Measurements from ENCODE around the gene INVS. TPM values are rescaled to one million over a fixed set of nuclear protein-coding genes. Genes with fewer than 3 reads are reported as not detected.
"Not testable (repeated sequence)": the region's sequence is repeated elsewhere in the genome, so short reads cannot be mapped to it uniquely, and the experiment has no call there.

Gene INVS
- total and polyA plus RNA-seq, 2 of the 13 experiments (the other 11 are each of a cell fraction or from before 2014, with no cell fraction given), result 11.3 to 16.3 TPM

GRCh38 chr9:100066539-100066938 is 32.5 kb upstream of the INVS start (continued):
- TF ChIP-seq ISL2 (CRISPR knock-in tag; IDR thresholded peaks at IDR 0.05) (no peak), RFXAP (CRISPR knock-in tag; IDR thresholded peaks at IDR 0.05; ENCODE audit: borderline replicate concordance) (no peak), ATF2 (CRISPR knock-in tag; IDR thresholded peaks at IDR 0.05) (no peak)

- intact Hi-C loops (cut with micrococcal nuclease; ENCODE audit: unreplicated experiment); POLR2A ChIA-PET; H3K36me3 ChIP-seq (replicated peaks in 1 of 2; ENCODE audit: control insufficient read depth in 1 of 2, insufficient read depth in 2 of 2, low read length in 2 of 2); H2AFZ ChIP-seq (ENCODE audit: low read length); in situ Hi-C loops (cut with HindIII; ENCODE audit: extremely low pct_ligation_motif_present, low pct_unique_long_range_greater_than_20kb); FAIRE-seq; H3K4me2 ChIP-seq (ENCODE audit: low read depth, low read length); BruUV-seq (replicated peaks); H3K4me1 ChIP-seq (ENCODE audit: insufficient read depth, low read length); ATAC-seq; H3K9ac ChIP-seq (ENCODE audit: insufficient read depth, low read depth, low read length); H3K27me3 ChIP-seq (ENCODE audit: control insufficient read depth in 1 of 2, insufficient read depth in 2 of 2, low read length in 2 of 2); CTCF ChIA-PET (ENCODE audit: low intra/inter-chr PET ratio, low total read pairs); H3K27ac ChIP-seq (ENCODE audit: extremely low read length, insufficient read depth, low read length); H3K9me3 ChIP-seq (ENCODE audit: low read length); DNase-seq (ENCODE audit: low spot score); H3K79me2 ChIP-seq (ENCODE audit: insufficient read depth, low read length); H3K4me3 ChIP-seq (replicated peaks in 1 of 3; ENCODE audit: insufficient read depth in 1 of 3, low read depth in 2 of 3, low read length in 3 of 3); H4K20me1 ChIP-seq (ENCODE audit: insufficient read depth, low read length): not testable (repeated sequence)
- 97% methylated on average over 6 of the region's 30 CpGs for WGBS (ENCODE audit: low lambda C conversion rate)
These were observed 31.1 kb upstream of the INVS start for GRCh38 chr9:100067990-100068389.

GRCh38 chr9:100069068-100069467 is 30.0 kb upstream of the INVS start:
- H3K4me3 ChIP-seq (replicated peaks in 1 of 3; ENCODE audit: insufficient read depth in 1 of 3, low read depth in 2 of 3, low read length in 3 of 3); H3K4me2 ChIP-seq (ENCODE audit: low read depth, low read length); intact Hi-C loops (cut with micrococcal nuclease; ENCODE audit: unreplicated experiment); H2AFZ ChIP-seq (ENCODE audit: low read length); H3K4me1 ChIP-seq (ENCODE audit: insufficient read depth, low read length); BruUV-seq (replicated peaks); POLR2A ChIA-PET; DNase-seq (ENCODE audit: low spot score); H3K36me3 ChIP-seq (replicated peaks in 1 of 2; ENCODE audit: control insufficient read depth in 1 of 2, insufficient read depth in 2 of 2, low read length in 2 of 2); FAIRE-seq; H4K20me1 ChIP-seq (ENCODE audit: insufficient read depth, low read length); H3K27ac ChIP-seq (ENCODE audit: extremely low read length, insufficient read depth, low read length); CTCF ChIA-PET (ENCODE audit: low intra/inter-chr PET ratio, low total read pairs); H3K79me2 ChIP-seq (ENCODE audit: insufficient read depth, low read length); H3K9me3 ChIP-seq (ENCODE audit: low read length); in situ Hi-C loops (cut with HindIII; ENCODE audit: extremely low pct_ligation_motif_present, low pct_unique_long_range_greater_than_20kb); H3K9ac ChIP-seq (ENCODE audit: insufficient read depth, low read depth, low read length); ATAC-seq; H3K27me3 ChIP-seq (ENCODE audit: control insufficient read depth in 1 of 2, insufficient read depth in 2 of 2, low read length in 2 of 2): not testable (repeated sequence)
- WGBS (ENCODE audit: low lambda C conversion rate), result 94% methylated on average over 1 of the region's 3 CpGs

Measured in HepG2 (cell line).